DLD1 (cell line): Measurements from ENCODE around the gene FAM124B.
"Not testable (repeated sequence)": the region's sequence is repeated elsewhere in the genome, so short reads cannot be mapped to it uniquely, and the experiment has no call there.

Experiments used
- in situ Hi-C: cut with HindIII; loops from 2 replicates; pipeline ENCODE4 v1.10.0; 2017; ENCODE audit warnings: low sequenced_read_pairs

Gene FAM124B

DNA sequence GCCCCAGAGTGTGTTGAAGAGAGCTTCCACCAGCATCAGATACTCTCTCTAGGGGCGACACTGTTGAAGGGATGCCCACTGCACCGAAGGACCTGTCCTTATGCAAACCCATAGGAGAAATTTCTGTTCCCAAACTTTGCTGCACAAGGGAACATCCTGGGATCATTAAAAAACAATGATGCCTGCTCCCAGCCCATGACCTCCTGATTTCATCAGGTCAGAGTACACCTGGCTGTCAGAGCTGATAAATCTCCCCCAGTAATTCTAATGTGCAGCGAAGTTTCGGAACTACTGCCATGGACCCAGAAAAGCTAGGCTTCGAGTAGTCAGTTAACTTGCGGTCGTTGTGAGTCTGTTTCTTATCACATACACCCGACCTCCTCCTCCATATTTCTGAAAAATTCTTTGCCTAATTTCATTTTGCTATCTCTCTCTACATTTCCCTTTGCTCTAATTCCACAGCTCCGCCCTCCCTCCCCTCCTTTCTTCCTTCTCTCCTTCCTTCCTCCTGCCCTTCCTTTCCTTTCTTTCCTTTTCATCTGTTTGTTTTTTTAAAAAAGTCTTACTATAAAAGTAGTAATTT lies 18.8 kb downstream of the FAM124B start:
- in situ Hi-C loops, result no loop called here

DNA sequence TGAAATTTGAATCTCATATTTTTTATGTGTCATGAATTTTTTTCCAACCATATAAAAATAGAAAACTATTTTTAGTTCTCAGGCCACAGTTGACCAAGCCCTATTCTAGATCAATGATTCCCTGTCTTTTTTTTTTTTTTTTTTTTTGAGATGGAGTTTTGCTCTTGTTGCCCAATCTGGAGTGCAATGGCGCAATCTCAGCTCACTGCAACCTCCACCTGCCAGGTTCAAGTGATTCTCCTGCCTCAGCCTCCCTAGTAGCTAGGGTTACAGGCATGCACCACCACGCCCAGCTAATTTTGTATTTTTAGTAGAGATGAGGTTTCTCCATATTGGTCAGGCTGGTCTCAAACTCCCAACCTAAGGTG lies 19.6 kb downstream of the FAM124B start:
- in situ Hi-C loops, result not testable (repeated sequence)

DNA sequence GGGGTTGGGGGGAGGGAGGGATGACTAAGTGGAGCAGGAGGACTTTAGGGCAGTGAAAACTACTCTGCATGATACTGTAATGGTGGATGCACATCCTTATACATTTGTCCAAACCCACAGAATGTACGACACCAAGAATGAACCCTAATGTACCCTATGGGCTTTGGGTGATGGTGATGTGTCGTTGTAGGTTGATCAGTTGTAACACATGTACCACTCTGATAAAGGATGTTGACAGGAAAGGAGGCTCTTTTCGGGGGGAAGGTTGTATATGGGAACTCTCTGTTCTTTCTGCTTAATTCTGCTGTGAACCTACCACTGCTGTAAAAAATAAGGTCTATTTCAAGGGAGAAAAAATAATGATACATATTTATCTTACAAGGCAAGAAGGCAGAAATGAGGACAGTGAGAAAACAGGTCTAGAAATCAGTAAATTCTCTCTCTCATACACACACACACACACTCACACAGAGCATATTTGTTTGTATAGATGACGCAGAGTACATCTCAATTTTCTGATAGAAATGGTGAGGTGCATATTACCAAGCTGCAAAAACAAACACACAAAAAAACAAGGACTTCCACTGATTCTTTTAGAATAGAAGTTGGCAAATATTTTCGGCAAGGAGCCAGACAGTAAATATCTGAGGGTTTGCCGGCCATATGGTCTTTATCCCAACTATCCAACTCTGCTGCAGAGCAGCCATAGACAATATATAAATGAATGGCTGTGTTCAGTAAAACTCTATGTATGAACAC lies 20.2 kb downstream of the FAM124B start:
- in situ Hi-C loops, result no loop called here

DNA sequence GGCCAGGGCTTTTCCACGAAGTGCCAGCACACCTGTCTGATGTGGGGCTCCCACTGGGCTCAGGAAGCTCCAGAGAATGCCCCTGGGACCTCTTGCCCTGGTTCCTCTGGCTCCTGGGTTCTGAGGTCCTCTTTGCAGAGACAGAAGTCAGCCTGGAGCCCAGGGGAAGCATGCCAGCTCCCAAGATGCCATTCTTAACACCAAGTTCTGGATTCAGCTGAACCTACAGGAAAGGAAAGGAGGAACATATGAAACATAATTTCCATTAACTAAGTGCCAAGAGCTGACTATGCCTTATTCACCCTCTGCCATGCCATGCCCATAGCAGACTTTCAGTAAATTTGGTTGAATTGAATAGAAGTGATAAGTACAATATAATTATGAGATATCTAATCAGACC lies 21.9 kb downstream of the FAM124B start:
- in situ Hi-C loops, result loop anchor here (10.0 kb wide), 1 partner anchor 65 kb away; no protein-coding TSS in a partner anchor

DNA sequence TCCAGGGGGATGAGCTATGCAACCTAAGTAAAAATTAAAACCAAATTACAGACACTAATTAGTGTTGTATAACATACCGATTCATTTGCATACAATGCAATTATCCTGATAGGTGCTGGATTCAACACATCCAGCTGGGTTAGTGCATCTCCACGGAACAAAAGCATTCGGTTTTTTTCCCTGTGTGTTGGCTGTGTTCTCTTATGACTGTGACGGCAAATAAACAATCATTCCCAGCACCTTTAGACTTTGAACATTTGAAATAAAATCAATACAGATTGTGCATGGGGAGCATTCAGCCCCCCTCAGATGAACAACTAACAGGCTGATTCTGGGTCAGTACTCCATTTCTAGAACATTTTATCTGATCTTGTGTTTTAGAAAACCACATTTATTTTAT lies 22.7 kb downstream of the FAM124B start:
- in situ Hi-C loops, result loop anchor here (10.0 kb wide), 1 partner anchor 66 kb away; no protein-coding TSS in a partner anchor

DNA sequence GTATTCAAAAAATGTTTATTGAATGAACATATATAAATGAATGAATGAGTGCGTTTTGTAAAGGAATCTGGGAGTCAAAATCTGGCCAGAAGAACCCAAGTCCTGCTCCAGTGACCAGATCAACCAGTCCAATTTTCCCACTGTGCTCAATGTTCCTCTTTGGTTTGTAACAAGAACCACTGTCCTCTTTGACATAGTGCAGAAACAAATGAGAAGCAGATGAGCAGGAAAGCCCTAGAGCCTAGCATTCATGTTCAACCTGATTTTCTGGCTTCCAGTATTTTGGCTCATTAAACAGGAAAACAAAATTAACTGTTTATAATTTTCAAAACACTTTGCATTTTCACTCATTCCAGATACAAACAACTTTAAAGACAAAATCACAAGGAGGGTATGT lies 23.2 kb downstream of the FAM124B start:
- in situ Hi-C loops, result loop anchor here (10.0 kb wide), 1 partner anchor 66 kb away; no protein-coding TSS in a partner anchor

DNA sequence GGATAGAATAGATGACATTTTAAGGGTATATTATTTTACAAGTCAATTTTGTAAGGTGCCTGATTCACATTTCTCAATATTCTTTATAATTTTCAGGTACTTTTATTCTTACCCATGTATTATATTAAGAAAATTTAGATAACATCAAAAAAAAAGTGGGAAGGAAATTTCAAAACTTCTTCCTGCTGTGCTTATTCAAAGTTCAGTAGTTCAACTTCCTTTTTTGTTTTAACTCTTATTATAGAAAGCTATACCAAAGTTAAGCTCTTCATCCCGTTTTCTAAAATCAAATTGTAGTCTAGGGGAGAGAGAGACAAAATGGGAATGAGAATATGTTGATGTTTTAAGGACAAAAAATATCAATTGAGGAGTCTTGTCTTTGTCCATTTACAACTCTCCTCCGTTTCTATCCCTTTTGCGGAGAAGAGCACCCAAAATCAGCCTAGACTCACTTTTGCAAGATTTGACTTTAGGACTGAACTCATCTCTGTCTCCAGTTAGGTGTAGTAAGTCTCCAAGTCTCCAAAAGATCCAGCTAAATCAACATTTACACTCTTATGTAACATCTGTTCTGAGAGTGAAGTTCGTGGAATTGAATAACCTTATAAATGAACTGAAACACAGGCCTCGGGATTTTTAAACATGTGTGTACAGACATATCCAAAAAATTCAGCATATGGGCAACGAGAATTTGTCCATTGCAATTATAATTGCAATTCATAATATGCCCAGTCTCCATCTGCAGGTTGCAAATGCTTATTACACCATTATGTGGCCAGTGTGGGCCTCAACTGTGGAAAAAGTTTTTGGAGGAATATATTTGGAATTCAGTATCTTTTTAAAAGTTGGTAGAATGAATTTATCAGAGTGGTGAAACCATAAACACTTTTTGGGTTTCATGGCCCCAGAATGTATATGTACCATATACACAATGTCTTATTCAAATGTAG lies 23.9 kb downstream of the FAM124B start:
- in situ Hi-C loops, result loop anchor here (10.0 kb wide), 1 partner anchor 67 kb away; no protein-coding TSS in a partner anchor

DNA sequence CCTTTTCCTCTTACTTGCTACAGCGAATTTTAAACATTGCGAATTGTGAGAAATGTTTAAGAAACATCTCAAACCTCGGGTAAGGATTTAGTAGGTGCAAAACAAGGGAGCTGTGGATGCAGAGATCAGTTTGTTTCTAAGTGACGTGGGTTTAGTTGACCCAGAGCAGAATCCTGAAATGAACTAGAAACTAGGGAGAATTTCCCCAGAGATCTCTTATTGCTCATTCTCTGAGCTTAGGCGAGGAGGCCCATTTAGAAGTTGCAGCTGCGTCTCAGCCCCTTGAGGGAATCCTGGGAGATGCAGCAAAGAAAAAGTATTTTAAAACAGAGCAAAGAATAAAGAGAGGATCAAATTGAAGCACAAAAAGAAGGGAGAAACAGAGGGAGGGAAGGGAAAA lies 29.3 kb downstream of the FAM124B start:
- in situ Hi-C loops, result loop anchor here (10.0 kb wide), 1 partner anchor 72 kb away; no protein-coding TSS in a partner anchor

DNA sequence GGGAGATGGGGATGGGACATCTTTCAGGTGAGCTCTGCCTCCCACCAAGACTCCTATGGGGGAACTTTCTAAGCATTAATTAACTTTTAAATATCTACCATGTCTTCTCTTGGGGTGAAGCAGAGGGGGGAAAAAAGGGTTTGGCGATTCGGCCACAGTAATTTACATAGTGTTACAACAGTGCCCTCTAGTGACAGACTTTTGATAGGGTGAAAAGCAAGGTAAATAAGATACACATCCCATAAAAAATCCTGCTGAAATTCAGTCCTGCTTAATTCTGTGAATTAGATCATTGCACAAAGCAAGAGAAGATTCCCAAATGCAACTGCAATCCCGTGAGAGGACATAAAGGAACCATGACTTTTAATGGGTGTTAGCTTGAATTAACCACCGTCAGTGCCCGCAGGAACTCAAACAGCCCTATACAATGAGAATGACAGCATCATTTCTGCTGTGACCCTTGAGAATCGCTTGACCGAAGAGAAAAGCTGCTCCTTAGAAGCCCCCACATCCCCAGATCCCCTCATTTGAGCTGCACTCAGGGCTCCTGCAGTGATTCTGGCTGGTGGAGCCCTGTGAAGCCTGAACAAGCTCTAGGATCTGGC lies 32.8 kb downstream of the FAM124B start:
- in situ Hi-C loops, result no loop called here

DNA sequence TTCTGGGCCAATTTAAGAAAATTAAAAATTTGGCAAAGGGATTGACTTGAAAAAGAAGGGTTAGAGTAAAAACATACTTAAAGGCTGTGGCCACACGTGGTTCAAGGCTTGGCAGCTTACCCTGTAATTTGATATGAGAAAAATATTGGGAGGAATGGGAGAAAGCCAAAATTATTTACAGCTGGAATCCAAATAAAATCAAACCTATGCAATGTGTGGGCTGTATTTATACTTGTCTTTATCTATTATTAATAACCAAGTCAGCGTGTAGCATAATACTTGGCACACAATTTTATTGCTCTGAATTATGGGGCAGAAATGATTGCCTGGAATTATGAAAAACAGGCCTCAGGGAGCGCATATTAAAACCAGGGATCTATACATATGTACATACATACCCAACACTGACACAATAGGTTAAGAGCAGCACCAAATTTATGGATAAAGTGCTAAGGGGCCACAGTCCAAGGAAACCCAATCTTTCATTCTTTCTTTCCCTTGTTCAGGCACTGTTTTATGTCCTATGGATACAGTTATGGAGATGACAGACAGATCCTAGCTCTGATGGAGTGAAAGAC lies 35.6 kb downstream of the FAM124B start:
- in situ Hi-C loops, result no loop called here

DNA sequence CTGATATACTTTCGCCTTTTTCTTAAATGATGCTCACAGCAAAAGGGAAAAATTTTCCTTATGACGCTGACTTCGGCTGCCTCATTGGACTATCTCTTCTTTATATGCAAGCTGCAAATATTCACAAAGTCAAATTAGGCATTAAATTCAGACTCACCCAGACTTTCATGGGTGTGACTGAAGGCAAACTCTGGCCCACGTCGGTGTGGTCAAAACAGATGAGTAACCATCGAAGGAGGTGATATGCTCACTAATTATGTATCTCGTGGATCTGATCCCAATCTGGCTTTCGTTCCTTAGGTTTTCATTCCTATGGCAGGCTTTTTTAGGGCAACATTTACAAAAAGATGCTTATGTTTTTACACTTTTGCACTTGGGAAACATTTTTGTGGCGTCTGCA lies 36.6 kb downstream of the FAM124B start:
- in situ Hi-C loops, result no loop called here

DNA sequence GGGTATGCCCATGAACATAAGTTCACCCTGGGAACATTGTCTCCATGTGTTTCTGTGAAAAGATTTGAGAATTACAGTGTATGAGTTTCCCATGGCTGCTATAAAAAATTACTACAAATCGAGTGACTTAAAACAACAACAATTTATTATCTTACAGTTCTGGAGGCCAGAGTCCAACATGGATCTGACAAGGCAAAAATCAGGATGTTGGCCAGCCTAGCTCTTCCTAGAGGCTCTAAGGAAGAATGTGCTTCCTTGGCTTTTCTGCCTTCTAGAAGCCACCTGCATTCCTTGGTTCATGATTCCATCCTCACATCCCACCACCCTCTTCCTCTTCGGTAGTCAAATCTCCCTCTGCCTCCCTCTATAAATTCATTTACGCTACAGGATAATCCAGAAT lies 38.6 kb downstream of the FAM124B start:
- in situ Hi-C loops, result no loop called here

DNA sequence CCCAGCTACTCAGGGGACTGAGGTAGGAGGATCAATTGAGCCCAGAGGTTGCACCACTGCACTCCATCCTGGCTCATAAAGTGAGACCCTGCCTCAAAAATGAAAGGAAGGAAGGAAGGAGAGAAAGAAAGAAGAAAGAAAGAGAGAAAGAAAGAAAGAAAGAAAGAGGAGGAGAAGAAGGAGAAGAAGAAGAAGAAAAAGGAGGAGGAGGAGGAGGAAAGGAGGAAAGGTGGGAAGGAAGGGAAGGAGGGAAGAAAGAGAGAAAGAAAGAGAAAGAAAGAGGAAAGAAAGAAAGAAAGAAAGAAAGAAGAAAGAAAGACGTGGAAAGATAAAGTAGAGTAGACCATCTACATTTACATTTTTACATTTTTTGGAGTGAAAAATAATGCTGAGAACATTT lies 39.8 kb downstream of the FAM124B start:
- in situ Hi-C loops, result no loop called here

DNA sequence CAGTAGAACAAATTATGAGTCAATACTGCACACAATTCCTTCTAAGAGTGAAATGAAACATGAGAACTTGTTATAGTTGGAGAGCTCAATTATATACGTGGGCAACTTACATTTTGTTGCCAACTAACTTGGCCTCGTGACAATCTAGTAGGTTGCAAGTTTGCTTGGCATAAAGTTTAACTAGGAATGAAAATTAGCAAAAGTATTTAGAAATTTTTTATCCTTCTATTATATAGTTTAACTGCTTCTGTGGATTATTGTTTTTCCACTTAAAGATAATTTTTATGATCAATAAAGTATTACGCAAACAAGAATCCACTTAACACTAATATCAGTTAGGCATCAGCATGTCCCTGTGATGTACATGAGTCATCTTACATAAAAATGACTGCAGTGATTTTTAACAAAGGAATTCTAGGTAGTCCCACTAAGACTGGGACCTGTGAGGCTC lies 41.1 kb downstream of the FAM124B start:
- in situ Hi-C loops, result no loop called here

DNA sequence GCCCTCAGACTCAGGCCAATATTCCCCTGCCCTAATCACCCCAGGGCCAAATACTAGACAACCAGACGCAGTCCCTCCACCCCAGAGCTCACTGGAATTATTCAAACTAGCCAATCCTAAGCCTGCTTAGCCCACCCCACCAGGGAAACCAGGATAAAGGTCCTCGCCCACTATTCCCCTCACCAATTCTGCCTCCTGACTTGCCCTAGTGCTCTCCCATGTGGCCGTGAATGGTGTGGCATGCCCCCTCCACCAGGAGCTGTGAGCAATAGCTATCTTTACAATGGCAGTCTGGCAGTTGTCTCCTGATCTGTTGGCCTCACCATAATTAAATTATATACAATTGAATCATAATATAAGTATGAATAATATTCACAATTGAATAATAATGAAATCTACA lies 42.3 kb downstream of the FAM124B start:
- in situ Hi-C loops, result no loop called here

DNA sequence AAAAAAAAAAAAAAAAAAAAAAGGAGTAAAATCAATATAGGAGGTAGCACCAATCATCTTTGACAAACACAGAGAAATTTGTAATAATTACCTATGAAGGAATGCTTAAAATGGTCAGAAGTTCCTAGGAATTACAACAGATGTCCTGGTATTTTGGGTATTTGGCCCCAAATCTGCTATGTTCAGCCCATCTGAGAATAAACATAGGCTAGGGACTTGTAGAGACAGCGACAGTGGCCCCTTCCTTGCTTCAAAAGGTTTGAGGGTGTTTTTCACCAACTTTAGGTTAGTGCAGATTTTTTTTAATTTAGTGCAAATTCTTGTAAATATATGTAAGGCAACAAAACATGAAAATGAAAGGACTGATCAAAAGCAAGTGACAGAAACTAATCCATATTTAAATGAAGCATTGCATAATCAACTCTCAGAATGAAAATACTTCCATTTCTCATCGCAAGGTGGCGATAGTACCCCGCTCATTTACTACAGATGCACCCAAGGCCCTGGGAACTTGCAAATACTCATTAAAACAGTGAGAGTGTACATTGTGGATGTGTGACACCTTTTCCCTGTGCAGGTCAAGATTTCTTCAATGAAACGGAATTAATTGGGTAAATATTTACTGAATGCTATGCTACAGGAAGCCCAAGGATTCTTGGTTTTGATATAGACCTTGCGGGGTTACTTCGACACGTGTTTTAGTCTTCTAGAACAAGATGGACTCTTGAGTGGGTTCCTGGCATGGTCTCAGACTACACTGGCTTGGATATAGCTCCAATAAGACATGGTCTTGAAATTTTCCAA lies 44.6 kb downstream of the FAM124B start:
- in situ Hi-C loops, result no loop called here

DNA sequence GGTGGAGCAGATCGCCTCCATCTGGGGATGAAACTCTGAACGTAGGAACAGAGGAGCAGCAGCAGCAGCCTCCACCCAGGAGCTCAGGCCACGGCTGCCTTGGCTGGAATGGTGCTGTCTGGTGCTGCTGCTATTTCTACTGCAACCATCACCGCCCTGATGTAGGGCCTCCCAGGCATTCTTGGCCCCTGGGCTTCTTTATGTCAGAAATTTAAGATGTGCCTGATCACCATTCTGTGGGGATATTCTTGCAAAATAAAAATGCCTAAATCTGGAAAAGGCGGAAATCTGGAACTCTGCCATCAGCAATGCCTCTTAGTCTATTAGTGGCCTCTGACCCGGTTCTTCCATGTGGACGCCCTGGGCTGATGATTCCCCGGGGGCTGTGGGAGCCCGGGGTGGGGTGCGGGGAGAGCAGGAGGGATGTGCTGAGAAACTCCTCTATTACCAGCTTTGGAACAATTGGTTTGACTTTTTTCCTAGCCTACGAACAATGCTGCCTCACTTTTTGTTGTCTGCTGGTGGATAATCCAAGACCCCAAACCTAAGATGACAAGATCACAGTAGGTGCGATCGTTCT lies 47.2 kb downstream of the FAM124B start:
- in situ Hi-C loops, result no loop called here

DNA sequence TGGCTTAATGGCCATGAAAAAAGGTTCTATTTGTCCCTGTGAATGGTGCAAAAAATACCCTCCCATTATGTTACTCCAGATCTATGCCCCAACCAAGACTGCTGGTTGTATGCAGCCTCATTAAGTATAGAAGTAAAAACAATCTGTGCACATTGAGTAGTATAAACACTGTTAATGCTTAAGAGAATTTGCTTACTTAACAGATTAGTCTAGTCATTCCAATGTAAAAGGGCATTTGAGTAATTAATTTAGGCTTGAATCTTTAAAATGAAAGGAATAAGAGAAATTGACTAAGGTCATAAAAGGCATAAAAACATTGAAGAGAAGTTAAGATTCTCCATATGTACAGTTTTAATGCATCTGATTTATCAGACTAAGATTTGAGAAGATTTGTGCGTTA lies 51.2 kb downstream of the FAM124B start:
- in situ Hi-C loops, result no loop called here

DNA sequence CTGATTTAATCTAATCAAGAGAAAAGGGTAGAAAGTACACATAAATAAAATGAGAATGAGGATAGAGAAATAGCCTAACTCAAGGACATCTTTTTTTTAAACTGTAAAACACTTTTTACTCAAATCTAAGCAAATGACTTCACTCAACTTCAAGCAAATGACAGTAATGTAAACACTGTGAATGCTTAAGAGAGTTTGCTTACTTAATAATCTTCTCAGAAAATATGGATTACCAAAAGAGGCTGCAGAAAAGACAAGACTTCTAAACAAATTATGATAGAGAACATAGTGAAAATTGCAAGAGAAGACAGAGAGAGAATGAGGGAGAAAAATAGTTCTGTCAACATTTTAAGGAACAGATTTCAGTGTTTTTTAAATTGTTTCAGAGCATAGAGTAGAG lies 52.5 kb downstream of the FAM124B start:
- in situ Hi-C loops, result no loop called here
